WTC11 (cell line): Measurements from ENCODE around the gene GOLT1B.

ENCODE experiments used
- CREB1 ChIP-seq: sonication (generic); formaldehyde crosslinking; IDR thresholded peaks from 2 replicates; pipeline ENCODE4 v1.8.0; 2023; ENCODE audit warnings: mild to moderate bottlenecking, missing genetic modification reagents
- CREM ChIP-seq: sonication (generic); formaldehyde crosslinking; IDR thresholded peaks from 2 replicates; pipeline ENCODE4 v1.8.1; 2022; ENCODE audit warnings: mild to moderate bottlenecking, missing genetic modification reagents, moderate library complexity
- ELF4 ChIP-seq: sonication (generic); formaldehyde crosslinking; IDR thresholded peaks from 2 replicates; pipeline ENCODE4 v1.8.1; 2022; ENCODE audit warnings: low read depth, mild to moderate bottlenecking, moderate library complexity, missing genetic modification reagents
- SOX15 ChIP-seq: fragments of 250-450 bp; sonication (Bioruptor Pico); IDR thresholded peaks from 2 replicates; pipeline ENCODE4 v1.9.0; 2021; ENCODE audit warnings: mild to moderate bottlenecking
- ZNF263 ChIP-seq: sonication (generic); formaldehyde crosslinking; IDR thresholded peaks from 2 replicates; pipeline ENCODE4 v1.8.1; 2022; ENCODE audit warnings: low read depth, mild to moderate bottlenecking, moderate library complexity, missing genetic modification reagents
- ZNF317 ChIP-seq: sonication (generic); formaldehyde crosslinking; IDR thresholded peaks from 2 replicates; pipeline ENCODE4 v1.8.1; 2023; ENCODE audit warnings: low read depth, mild to moderate bottlenecking, moderate library complexity, missing genetic modification reagents, borderline replicate concordance
- TF ChIP-seq, protein P1 (sequence below): fragments of 200-600 bp; IDR thresholded peaks from 2 replicates; pipeline ENCODE4 v1.8.0; 2022; ENCODE audit warnings: antibody characterized with exemption
- TF ChIP-seq, protein P2 (sequence below): sonication (generic); formaldehyde crosslinking; conservative IDR thresholded peaks from 2 replicates; pipeline ENCODE4 v1.8.1; 2022; ENCODE audit warnings: mild to moderate bottlenecking, missing genetic modification reagents
- TF ChIP-seq, protein P3 (sequence below): fragments of 250-450 bp; sonication (Bioruptor Pico); IDR thresholded peaks from 2 replicates; pipeline ENCODE4 v2.1.2; 2022; ENCODE audit warnings: mild to moderate bottlenecking, moderate library complexity
- TF ChIP-seq, protein P4 (sequence below): sonication (generic); formaldehyde crosslinking; IDR thresholded peaks from 2 replicates; pipeline ENCODE4 v1.8.0; 2022; ENCODE audit warnings: missing genetic modification reagents
- TF ChIP-seq, protein P5 (sequence below): sonication (generic); formaldehyde crosslinking; IDR thresholded peaks from 2 replicates; pipeline ENCODE4 v1.8.0; 2022; ENCODE audit warnings: mild to moderate bottlenecking, missing genetic modification reagents

DNA sequence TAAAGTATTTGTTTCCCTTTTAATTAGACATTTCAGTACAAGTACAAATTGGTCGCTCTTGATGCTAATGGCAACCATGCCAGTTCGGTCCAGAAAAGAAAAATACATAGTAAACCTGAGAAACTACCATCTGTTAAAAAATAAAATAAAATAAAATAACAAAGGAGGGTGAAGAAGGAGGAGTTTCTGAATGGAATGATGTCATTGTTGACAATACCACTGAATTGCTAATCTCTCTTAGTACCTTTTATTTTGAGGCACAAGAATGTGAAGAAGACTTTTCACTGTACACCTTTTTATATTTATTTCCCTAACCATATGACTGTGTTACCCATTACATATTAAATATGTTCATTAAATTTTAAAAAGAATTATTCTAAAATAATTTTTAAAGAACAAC, 44.0 kb downstream of the GOLT1B start:
- TF ChIP-seq, protein P1, sequence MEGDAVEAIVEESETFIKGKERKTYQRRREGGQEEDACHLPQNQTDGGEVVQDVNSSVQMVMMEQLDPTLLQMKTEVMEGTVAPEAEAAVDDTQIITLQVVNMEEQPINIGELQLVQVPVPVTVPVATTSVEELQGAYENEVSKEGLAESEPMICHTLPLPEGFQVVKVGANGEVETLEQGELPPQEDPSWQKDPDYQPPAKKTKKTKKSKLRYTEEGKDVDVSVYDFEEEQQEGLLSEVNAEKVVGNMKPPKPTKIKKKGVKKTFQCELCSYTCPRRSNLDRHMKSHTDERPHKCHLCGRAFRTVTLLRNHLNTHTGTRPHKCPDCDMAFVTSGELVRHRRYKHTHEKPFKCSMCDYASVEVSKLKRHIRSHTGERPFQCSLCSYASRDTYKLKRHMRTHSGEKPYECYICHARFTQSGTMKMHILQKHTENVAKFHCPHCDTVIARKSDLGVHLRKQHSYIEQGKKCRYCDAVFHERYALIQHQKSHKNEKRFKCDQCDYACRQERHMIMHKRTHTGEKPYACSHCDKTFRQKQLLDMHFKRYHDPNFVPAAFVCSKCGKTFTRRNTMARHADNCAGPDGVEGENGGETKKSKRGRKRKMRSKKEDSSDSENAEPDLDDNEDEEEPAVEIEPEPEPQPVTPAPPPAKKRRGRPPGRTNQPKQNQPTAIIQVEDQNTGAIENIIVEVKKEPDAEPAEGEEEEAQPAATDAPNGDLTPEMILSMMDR, result no peak
- TF ChIP-seq ELF4 (CRISPR knock-in tag) (no peak), ZNF263 (CRISPR knock-in tag) (no peak), CREB1 (CRISPR knock-in tag) (no peak), SOX15 (no peak), CREM (CRISPR knock-in tag) (no peak), ZNF317 (CRISPR knock-in tag) (no peak)
- TF ChIP-seq, protein P2, sequence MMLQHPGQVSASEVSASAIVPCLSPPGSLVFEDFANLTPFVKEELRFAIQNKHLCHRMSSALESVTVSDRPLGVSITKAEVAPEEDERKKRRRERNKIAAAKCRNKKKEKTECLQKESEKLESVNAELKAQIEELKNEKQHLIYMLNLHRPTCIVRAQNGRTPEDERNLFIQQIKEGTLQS, result no peak
- TF ChIP-seq, protein P3, sequence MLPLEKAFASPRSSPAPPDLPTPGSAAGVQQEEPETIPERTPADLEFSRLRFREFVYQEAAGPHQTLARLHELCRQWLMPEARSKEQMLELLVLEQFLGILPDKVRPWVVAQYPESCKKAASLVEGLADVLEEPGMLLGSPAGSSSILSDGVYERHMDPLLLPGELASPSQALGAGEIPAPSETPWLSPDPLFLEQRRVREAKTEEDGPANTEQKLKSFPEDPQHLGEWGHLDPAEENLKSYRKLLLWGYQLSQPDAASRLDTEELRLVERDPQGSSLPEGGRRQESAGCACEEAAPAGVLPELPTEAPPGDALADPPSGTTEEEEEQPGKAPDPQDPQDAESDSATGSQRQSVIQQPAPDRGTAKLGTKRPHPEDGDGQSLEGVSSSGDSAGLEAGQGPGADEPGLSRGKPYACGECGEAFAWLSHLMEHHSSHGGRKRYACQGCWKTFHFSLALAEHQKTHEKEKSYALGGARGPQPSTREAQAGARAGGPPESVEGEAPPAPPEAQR, result no peak
- TF ChIP-seq, protein P4, sequence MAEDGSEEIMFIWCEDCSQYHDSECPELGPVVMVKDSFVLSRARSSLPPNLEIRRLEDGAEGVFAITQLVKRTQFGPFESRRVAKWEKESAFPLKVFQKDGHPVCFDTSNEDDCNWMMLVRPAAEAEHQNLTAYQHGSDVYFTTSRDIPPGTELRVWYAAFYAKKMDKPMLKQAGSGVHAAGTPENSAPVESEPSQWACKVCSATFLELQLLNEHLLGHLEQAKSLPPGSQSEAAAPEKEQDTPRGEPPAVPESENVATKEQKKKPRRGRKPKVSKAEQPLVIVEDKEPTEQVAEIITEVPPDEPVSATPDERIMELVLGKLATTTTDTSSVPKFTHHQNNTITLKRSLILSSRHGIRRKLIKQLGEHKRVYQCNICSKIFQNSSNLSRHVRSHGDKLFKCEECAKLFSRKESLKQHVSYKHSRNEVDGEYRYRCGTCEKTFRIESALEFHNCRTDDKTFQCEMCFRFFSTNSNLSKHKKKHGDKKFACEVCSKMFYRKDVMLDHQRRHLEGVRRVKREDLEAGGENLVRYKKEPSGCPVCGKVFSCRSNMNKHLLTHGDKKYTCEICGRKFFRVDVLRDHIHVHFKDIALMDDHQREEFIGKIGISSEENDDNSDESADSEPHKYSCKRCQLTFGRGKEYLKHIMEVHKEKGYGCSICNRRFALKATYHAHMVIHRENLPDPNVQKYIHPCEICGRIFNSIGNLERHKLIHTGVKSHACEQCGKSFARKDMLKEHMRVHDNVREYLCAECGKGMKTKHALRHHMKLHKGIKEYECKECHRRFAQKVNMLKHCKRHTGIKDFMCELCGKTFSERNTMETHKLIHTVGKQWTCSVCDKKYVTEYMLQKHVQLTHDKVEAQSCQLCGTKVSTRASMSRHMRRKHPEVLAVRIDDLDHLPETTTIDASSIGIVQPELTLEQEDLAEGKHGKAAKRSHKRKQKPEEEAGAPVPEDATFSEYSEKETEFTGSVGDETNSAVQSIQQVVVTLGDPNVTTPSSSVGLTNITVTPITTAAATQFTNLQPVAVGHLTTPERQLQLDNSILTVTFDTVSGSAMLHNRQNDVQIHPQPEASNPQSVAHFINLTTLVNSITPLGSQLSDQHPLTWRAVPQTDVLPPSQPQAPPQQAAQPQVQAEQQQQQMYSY (CRISPR knock-in tag), result no peak
- TF ChIP-seq, protein P5, sequence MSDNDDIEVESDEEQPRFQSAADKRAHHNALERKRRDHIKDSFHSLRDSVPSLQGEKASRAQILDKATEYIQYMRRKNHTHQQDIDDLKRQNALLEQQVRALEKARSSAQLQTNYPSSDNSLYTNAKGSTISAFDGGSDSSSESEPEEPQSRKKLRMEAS, result no peak
